Keratinocyte (primary cell): ENCODE measurements around the gene NLRC3. TPM values are rescaled to one million over a fixed set of nuclear protein-coding genes. Genes with fewer than 3 reads are reported as not detected.

Source experiments
- DNase-seq: peaks from one replicate; pipeline ENCODE4 v3.0.0-alpha.2; 2011; ENCODE audit warnings: low read depth, missing footprints, low spot score
- FAIRE-seq: peaks from 2 replicates; lab custom pipeline; 2011; peaks lifted over from hg19 to GRCh38; lab: Jason Lieb, UNC
- H2AFZ ChIP-seq: 2 replicates; pipeline ENCODE4 v1.6.0; 2012; ENCODE audit warnings: low read length, control low read depth, inconsistent platforms; ENCODE audit not compliant: control insufficient read depth
- H3K27ac ChIP-seq: 2 replicates; pipeline ENCODE4 v1.5.1; 2011; ENCODE audit warnings: low read length; ENCODE audit not compliant: control insufficient read depth, insufficient read depth
- H3K27me3 ChIP-seq: 3 replicates; pipeline ENCODE4 v1.6.0; 2011; ENCODE audit warnings: low read length; ENCODE audit not compliant: control insufficient read depth, insufficient read depth; ENCODE audit errors: extremely low read depth
- H3K36me3 ChIP-seq, 2 experiments: 2 replicates in 1 of 2; 3 replicates in 1 of 2; pipeline ENCODE4 v1.5.1; 2011; ENCODE audit warnings: low read length in 2 of 2, mild to moderate bottlenecking in 1 of 2; ENCODE audit not compliant: control insufficient read depth in 2 of 2, insufficient read depth in 2 of 2; ENCODE audit errors: extremely low read depth in 1 of 2
- H3K4me1 ChIP-seq: 3 replicates; pipeline ENCODE4 v1.5.1; 2011; ENCODE audit warnings: low read length; ENCODE audit not compliant: control insufficient read depth, insufficient read depth; ENCODE audit errors: extremely low read depth
- H3K4me2 ChIP-seq: 3 replicates; pipeline ENCODE4 v1.6.0; 2011; ENCODE audit warnings: low read depth, low read length; ENCODE audit not compliant: control insufficient read depth, insufficient read depth; ENCODE audit errors: extremely low read depth
- H3K4me3 ChIP-seq, 3 experiments: fragments of 200-600 bp in 1 of 3; sonication (generic) in 1 of 3; 2 replicates in 2 of 3; 3 replicates in 1 of 3; pipeline ENCODE4 v1.5.1; 2011 to 2016; ENCODE audit warnings: low read length in 3 of 3, mild to moderate bottlenecking in 3 of 3, control low read depth in 2 of 3, inconsistent platforms in 1 of 3, low read depth in 1 of 3, mixed read lengths in 1 of 3, mixed run types in 1 of 3, moderate library complexity in 1 of 3; ENCODE audit not compliant: control insufficient read depth in 2 of 3, insufficient read depth in 2 of 3; ENCODE audit errors: extremely low read depth in 1 of 3
- H3K79me2 ChIP-seq: 2 replicates; pipeline ENCODE4 v1.6.0; 2012; ENCODE audit warnings: low read length; ENCODE audit not compliant: control insufficient read depth, insufficient read depth
- H3K9ac ChIP-seq: 3 replicates; pipeline ENCODE4 v1.6.0; 2011; ENCODE audit warnings: low read length; ENCODE audit not compliant: control insufficient read depth, insufficient read depth; ENCODE audit errors: extremely low read depth
- H3K9me1 ChIP-seq: 3 replicates; pipeline ENCODE4 v1.6.0; 2011; ENCODE audit warnings: low read length; ENCODE audit not compliant: control insufficient read depth, insufficient read depth; ENCODE audit errors: extremely low read depth
- H3K9me3 ChIP-seq: 2 replicates; pipeline ENCODE4 v1.5.1; 2012; ENCODE audit warnings: low read depth, low read length; ENCODE audit not compliant: control insufficient read depth
- H4K20me1 ChIP-seq: 3 replicates; pipeline ENCODE4 v1.6.0; 2011; ENCODE audit warnings: low read length; ENCODE audit not compliant: control insufficient read depth, insufficient read depth; ENCODE audit errors: extremely low read depth
- EZH2 ChIP-seq: IDR thresholded peaks from one replicate; pipeline ENCODE4 v1.6.1; 2012; ENCODE audit warnings: inconsistent platforms, mild to moderate bottlenecking, low read length, moderate library complexity
- dilution Hi-C: fragments of 300-500 bp; cut with MboI; formaldehyde crosslinking; loops from one replicate; pipeline ENCODE4 v1.7.0; 2020; ENCODE audit warnings: low sequenced_read_pairs; ENCODE audit not compliant: extremely low pct_ligation_motif_present
- polyA plus RNA-seq, 5 experiments: library from polyadenylated mRNA; depleted of rRNA in 3 of 5; stranded (reverse) in 3 of 5; stranded (forward) in 1 of 5; unstranded in 1 of 5; fragments of >200 nt; gene quantifications; 1 replicate in 1 of 5; 2 replicates in 3 of 5; 3 replicates in 1 of 5; pipeline versions ENCODE4 v1.2.1 to v1.2.3, GENCODE V29; 2011 to 2012; ENCODE audit warnings: missing spikeins in 2 of 5, low read depth in 1 of 5, low replicate concordance in 1 of 5
- TF ChIP-seq, protein P1 (sequence below), 3 experiments: IDR thresholded peaks in 1 of 3; conservative IDR thresholded peaks in 1 of 3; optimal IDR thresholded peaks in 1 of 3; 2 replicates in 2 of 3; 3 replicates in 1 of 3; pipeline versions ENCODE3 to v1.5.1; 2011; ENCODE audit warnings: low read length in 3 of 3, mild to moderate bottlenecking in 3 of 3, moderate library complexity in 2 of 3, control low read depth in 1 of 3, inconsistent platforms in 1 of 3; ENCODE audit not compliant: insufficient read depth in 2 of 3; ENCODE audit errors: extremely low read depth in 1 of 3

NLRC3 gene
- polyA plus RNA-seq, 1 donor (not counting 4 experiments of a cell fraction or from before 2014, with no cell fraction given) = not detected

DNA sequence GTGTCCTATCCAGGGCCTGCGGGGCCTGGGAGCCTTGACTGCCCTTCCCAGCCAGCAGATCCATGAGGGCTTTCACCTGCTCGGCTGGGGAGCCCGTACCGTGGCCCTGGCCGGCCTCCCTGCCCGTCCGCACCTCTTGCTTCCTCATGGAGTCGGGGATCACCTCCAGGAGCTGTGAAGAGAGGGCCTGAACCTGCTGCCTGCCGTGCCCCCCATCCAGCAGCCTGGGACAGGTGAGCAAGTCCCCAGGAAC is 12.4 kb downstream of the NLRC3 start:
- TF ChIP-seq, protein P1, sequence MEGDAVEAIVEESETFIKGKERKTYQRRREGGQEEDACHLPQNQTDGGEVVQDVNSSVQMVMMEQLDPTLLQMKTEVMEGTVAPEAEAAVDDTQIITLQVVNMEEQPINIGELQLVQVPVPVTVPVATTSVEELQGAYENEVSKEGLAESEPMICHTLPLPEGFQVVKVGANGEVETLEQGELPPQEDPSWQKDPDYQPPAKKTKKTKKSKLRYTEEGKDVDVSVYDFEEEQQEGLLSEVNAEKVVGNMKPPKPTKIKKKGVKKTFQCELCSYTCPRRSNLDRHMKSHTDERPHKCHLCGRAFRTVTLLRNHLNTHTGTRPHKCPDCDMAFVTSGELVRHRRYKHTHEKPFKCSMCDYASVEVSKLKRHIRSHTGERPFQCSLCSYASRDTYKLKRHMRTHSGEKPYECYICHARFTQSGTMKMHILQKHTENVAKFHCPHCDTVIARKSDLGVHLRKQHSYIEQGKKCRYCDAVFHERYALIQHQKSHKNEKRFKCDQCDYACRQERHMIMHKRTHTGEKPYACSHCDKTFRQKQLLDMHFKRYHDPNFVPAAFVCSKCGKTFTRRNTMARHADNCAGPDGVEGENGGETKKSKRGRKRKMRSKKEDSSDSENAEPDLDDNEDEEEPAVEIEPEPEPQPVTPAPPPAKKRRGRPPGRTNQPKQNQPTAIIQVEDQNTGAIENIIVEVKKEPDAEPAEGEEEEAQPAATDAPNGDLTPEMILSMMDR (optimal IDR thresholded peaks at IDR 0.05 in 1 of 3, IDR thresholded peaks at IDR 0.05 in 1 of 3, conservative IDR thresholded peaks at IDR 0.05 in 1 of 3; ENCODE audit: extremely low read depth in 1 of 3, insufficient read depth in 2 of 3, low read length in 3 of 3) = no peak
- no peak for TF ChIP-seq EZH2
- no peaks in the 10 kb centered on the region for H3K9me3 ChIP-seq
- H4K20me1 ChIP-seq = no peaks in the 10 kb centered on the region
- H3K27ac ChIP-seq = no peak overlapping the region
- no peaks in the 10 kb centered on the region for H3K9me1 ChIP-seq
- dilution Hi-C loops = no loop called here
- no peaks in the 10 kb centered on the region for H3K4me1 ChIP-seq
- DNase-seq (no peak), FAIRE-seq (no peak)
- H2AFZ ChIP-seq = no peak overlapping the region
- H3K4me2 ChIP-seq = no peak overlapping the region
- no peaks in the 10 kb centered on the region for H3K27me3 ChIP-seq
- H3K36me3 ChIP-seq = no peaks in the 10 kb centered on the region
- H3K9ac ChIP-seq = no peak overlapping the region
- no peaks in the 10 kb centered on the region for H3K79me2 ChIP-seq
- H3K4me3 ChIP-seq = no peak overlapping the region

DNA sequence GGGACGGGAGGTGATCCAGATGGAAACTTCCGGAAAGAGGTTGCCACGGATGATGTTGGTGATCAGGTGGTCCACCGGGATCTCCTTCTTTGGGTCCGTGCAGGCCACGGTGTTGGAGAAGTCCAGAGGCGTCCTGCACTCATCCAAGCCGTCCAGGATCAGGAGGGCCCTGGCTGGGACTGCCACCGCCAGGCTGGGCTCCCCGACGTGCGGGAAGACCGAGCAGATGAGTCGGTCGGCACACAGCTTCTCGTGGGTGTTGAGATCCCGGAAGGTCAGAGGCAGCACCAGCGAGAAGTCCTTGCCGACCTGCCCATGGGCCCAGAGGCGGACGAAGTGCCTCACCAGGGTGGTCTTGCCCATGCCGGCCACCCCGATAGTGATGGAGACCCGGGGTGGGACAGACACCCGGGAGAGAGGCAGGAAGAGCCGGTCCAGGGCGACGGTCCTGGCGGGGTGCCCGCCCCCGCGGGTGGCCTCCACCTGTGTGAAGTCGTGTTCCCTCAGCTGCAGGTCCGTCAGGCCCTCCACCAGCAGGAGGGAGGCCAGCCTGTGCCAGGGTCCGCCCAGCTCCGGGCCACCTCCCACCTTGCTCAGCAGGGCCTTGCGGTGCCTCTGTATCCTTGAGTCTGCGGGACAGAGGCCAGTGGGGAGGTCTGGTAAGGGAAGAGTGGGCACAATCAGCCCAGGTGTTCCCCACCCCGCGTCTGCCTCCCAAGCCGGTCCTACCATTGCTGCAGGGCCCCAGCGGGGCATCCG is 12.9 kb downstream of the NLRC3 start:
- TF ChIP-seq, protein P1 (optimal IDR thresholded peaks at IDR 0.05 in 1 of 3, IDR thresholded peaks at IDR 0.05 in 1 of 3, conservative IDR thresholded peaks at IDR 0.05 in 1 of 3; ENCODE audit: extremely low read depth in 1 of 3, insufficient read depth in 2 of 3, low read length in 3 of 3) = no peak
- TF ChIP-seq EZH2 = no peak
- H3K9me1 ChIP-seq = no peaks in the 10 kb centered on the region
- H3K27ac ChIP-seq = no peak overlapping the region
- DNase-seq = no peak
- H3K27me3 ChIP-seq = no peaks in the 10 kb centered on the region
- no peaks in the 10 kb centered on the region for H4K20me1 ChIP-seq
- FAIRE-seq = no peak
- no peaks in the 10 kb centered on the region for H3K9me3 ChIP-seq
- no peak overlapping the region for H3K4me2 ChIP-seq
- dilution Hi-C loops = no loop called here
- no peaks in the 10 kb centered on the region for H3K36me3 ChIP-seq
- no peak overlapping the region for H3K9ac ChIP-seq
- no peaks in the 10 kb centered on the region for H3K79me2 ChIP-seq
- H2AFZ ChIP-seq = no peak overlapping the region
- H3K4me3 ChIP-seq = no peak overlapping the region
- no peaks in the 10 kb centered on the region for H3K4me1 ChIP-seq
